ENCODE results near the gene ST3GAL2.

- TF ChIP-seq CTCF (IDR thresholded peaks at IDR 0.05 in 2 of 3, conservative IDR thresholded peaks at IDR 0.05 in 1 of 3; ENCODE audit: insufficient read depth in 2 of 3, low read depth in 1 of 3, low read length in 3 of 3): no peak
- no peak for TF ChIP-seq ATF3 (IDR thresholded peaks at IDR 0.05)
- no peak for TF ChIP-seq ATF3 (CRISPR knock-in tag; conservative IDR thresholded peaks at IDR 0.05)
- TF ChIP-seq RAD51 (IDR thresholded peaks at IDR 0.05; ENCODE audit: borderline replicate concordance, low read depth): no peak
- TF ChIP-seq MTA1 (IDR thresholded peaks at IDR 0.05; ENCODE audit: borderline replicate concordance): no peak
Measured at GRCh38 chr16:70341600-70341999, 97.3 kb downstream of the ST3GAL2 start.

Measured in K562 (cell line).